ENCODE data around the gene SMIM34.
A peak's percentile ranks its signal among the peaks of the same experiment; 100 is the strongest.

SMIM34 gene

DNA sequence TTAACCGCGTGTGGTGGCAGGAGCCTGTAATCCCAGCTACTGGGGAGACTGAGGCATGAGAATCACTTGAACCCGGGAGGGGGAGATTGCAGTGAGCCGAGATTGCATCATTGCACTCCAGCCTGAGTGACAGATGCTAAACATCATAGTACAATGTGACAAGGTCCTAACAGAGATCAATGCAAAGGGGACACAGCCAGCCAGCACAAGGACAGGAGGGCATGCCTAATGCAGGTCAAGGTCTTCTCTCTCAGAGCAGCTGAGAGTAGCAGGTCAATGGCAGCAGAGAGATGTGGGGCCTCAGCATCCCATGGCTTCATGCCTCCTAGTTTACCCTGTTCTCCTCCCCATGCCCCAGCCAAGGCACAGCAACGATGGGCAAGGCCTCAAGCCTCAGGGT is 51.4 kb downstream of the SMIM34 start:
- no peak for DNase-seq

DNA sequence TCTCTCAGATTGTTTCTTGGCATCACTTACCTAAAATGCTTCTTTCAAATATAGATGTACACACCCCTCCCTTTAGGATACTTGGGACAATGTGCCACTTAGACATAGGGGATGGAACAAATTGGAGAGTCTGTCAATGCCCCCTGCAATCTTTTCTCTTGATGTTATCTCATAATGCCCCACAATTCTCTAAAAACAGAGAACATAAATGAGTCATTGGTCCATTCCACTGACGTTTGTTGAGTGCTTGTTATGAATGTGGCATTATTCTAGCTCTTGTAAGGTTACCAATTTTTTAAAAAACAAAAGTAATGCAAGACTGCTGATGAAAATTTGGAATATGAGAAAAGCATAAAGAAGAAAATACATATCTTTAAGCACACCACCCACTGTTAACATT is 54.0 kb downstream of the SMIM34 start:
- peak in 1 of 5 experiments; percentile 42 for DNase-seq
